HEK293 (cell line): ENCODE results near the gene ZBED1.

ENCODE experiments used
- CTCF ChIP-seq: fragments of 450-650 bp; formaldehyde crosslinking; IDR thresholded peaks from 2 replicates; pipeline ENCODE4 v1.5.1; 2016; ENCODE audit warnings: missing biosample characterization, missing genetic modification characterization
- PRDM10 ChIP-seq: fragments of 450-650 bp; formaldehyde crosslinking; IDR thresholded peaks from 2 replicates; pipeline ENCODE4 v1.5.1; 2016; ENCODE audit warnings: missing biosample characterization, missing genetic modification characterization
- REPIN1 ChIP-seq: fragments of 450-650 bp; formaldehyde crosslinking; IDR thresholded peaks from 2 replicates; pipeline ENCODE4 v1.5.1; 2017; ENCODE audit warnings: missing biosample characterization, missing genetic modification characterization, low read depth
- YY1 ChIP-seq: fragments of 450-650 bp; formaldehyde crosslinking; IDR thresholded peaks from 2 replicates; pipeline ENCODE4 v1.5.1; 2018; ENCODE audit warnings: missing biosample characterization, missing genetic modification characterization
- ZBTB20 ChIP-seq: fragments of 450-650 bp; formaldehyde crosslinking; IDR thresholded peaks from 2 replicates; pipeline ENCODE4 v1.5.1; 2016; ENCODE audit warnings: missing biosample characterization, missing genetic modification characterization
- ZNF184 ChIP-seq: fragments of 450-650 bp; IDR thresholded peaks from 2 replicates; pipeline ENCODE4 v1.5.1; 2018; ENCODE audit warnings: missing biosample characterization, mild to moderate bottlenecking, missing genetic modification characterization
- ZNF2 ChIP-seq: fragments of 450-650 bp; formaldehyde crosslinking; IDR thresholded peaks from 2 replicates; pipeline ENCODE4 v1.5.1; 2016; ENCODE audit warnings: missing biosample characterization, missing genetic modification characterization
- ZNF274 ChIP-seq, 2 experiments: fragments of 200-500 bp in 1 of 2; fragments of 450-650 bp in 1 of 2; sonication (Bioruptor generic) in 1 of 2; formaldehyde crosslinking in 1 of 2; IDR thresholded peaks; 2 replicates each; pipeline versions ENCODE4 v1.5.1 to v1.6.1; 2014 to 2016; ENCODE audit warnings: borderline replicate concordance in 1 of 2, inconsistent platforms in 1 of 2, low read length in 1 of 2, missing biosample characterization in 1 of 2, missing genetic modification characterization in 1 of 2
- ZNF513 ChIP-seq: fragments of 450-650 bp; IDR thresholded peaks from 2 replicates; pipeline ENCODE4 v1.5.1; 2018; ENCODE audit warnings: missing biosample characterization, missing genetic modification characterization
- ZNF514 ChIP-seq: fragments of 450-650 bp; formaldehyde crosslinking; IDR thresholded peaks from 2 replicates; pipeline ENCODE4 v1.5.1; 2016; ENCODE audit warnings: missing biosample characterization, missing genetic modification characterization
- ZNF660 ChIP-seq: fragments of 450-650 bp; IDR thresholded peaks from 2 replicates; pipeline ENCODE4 v1.5.1; 2018; ENCODE audit warnings: missing biosample characterization, mild to moderate bottlenecking, missing genetic modification characterization
- ZNF704 ChIP-seq: fragments of 450-650 bp; formaldehyde crosslinking; IDR thresholded peaks from 2 replicates; pipeline ENCODE4 v1.5.1; 2016; ENCODE audit warnings: missing biosample characterization, missing genetic modification characterization
- ZNF776 ChIP-seq: fragments of 450-650 bp; formaldehyde crosslinking; IDR thresholded peaks from 2 replicates; pipeline ENCODE4 v1.5.0; 2017; ENCODE audit warnings: missing biosample characterization, missing genetic modification characterization, borderline replicate concordance
- ZNF777 ChIP-seq: fragments of 450-650 bp; formaldehyde crosslinking; IDR thresholded peaks from 2 replicates; pipeline ENCODE4 v1.5.1; 2017; ENCODE audit warnings: missing biosample characterization, missing genetic modification characterization, borderline replicate concordance

GRCh38 chrX:2536974-2537373 lies 36.2 kb upstream of the ZBED1 start:
- TF ChIP-seq ZNF2 (no peak), CTCF (tag by site-specific recombination) (no peak), ZNF776 (no peak), ZNF660 (tag by site-specific recombination) (no peak), YY1 (tag by site-specific recombination) (no peak), PRDM10 (tag by site-specific recombination) (no peak), ZNF184 (tag by site-specific recombination) (no peak), REPIN1 (tag by site-specific recombination) (no peak), ZNF777 (no peak), ZBTB20 (tag by site-specific recombination) (no peak), ZNF704 (no peak), ZNF274 (IDR thresholded peaks at IDR 0.05; ENCODE audit: low read length) (no peak), ZNF274 (tag by site-specific recombination; IDR thresholded peaks at IDR 0.05; ENCODE audit: borderline replicate concordance) (no peak), ZNF514 (tag by site-specific recombination) (no peak), ZNF513 (no peak)
